SK-N-SH treated with all-trans-retinoic acid at 6 μM for 48 hours (cell line): ENCODE data around the gene KCNJ16.
A peak's percentile ranks its signal among the peaks of the same experiment; 100 is the strongest.

Source experiments
- ATAC-seq: fragments of 200-7000 bp; cut with Tn5 transposase; 3 replicates; pipeline ENCODE4 v1.9.1; 2020; ENCODE audit warnings: mild to moderate bottlenecking, moderate library complexity
- ARNTL ChIP-seq: fragments of 450-650 bp; formaldehyde crosslinking; IDR thresholded peaks from 2 replicates; pipeline ENCODE4 v1.5.0; 2020; ENCODE audit warnings: low read depth, mild to moderate bottlenecking, moderate library complexity, borderline replicate concordance
- CREB5 ChIP-seq: fragments of 250-450 bp; sonication (Bioruptor Pico); IDR thresholded peaks from 2 replicates; pipeline ENCODE4 v1.5.1; 2020; ENCODE audit warnings: low read depth, mild to moderate bottlenecking, moderate library complexity
- CSDC2 ChIP-seq: fragments of 250-450 bp; sonication (Bioruptor Pico); IDR thresholded peaks from 2 replicates; pipeline ENCODE4 v1.5.0; 2020; ENCODE audit warnings: mild to moderate bottlenecking, moderate library complexity
- ESRRG ChIP-seq: fragments of 250-450 bp; sonication (Bioruptor Pico); IDR thresholded peaks from 2 replicates; pipeline ENCODE4 v1.6.1; 2021; ENCODE audit warnings: mild to moderate bottlenecking
- GLIS3 ChIP-seq: fragments of 250-450 bp; sonication (Bioruptor Pico); IDR thresholded peaks from 2 replicates; pipeline ENCODE4 v1.5.0; 2020; ENCODE audit warnings: mild to moderate bottlenecking, moderate library complexity
- OSR1 ChIP-seq: fragments of 250-450 bp; sonication (Bioruptor Pico); IDR thresholded peaks from 2 replicates; pipeline ENCODE4 v1.8.0; 2022; ENCODE audit warnings: moderate library complexity, mild to moderate bottlenecking, inconsistent platforms
- PPARA ChIP-seq: fragments of 250-450 bp; sonication (Bioruptor Pico); IDR thresholded peaks from 2 replicates; pipeline ENCODE4 v1.5.0; 2020; ENCODE audit warnings: mild to moderate bottlenecking, borderline replicate concordance
- SNAI2 ChIP-seq: fragments of 250-450 bp; sonication (Bioruptor Pico); IDR thresholded peaks from 2 replicates; pipeline ENCODE4 v1.5.0; 2020; ENCODE audit warnings: mild to moderate bottlenecking, moderate library complexity
- TCF4 ChIP-seq: fragments of 250-450 bp; sonication (Bioruptor Pico); IDR thresholded peaks from 2 replicates; pipeline ENCODE4 v1.8.0; 2021; ENCODE audit warnings: mild to moderate bottlenecking, moderate library complexity, borderline replicate concordance
- TOX ChIP-seq: fragments of 250-450 bp; sonication (Bioruptor Pico); IDR thresholded peaks from 2 replicates; pipeline ENCODE4 v1.8.0; 2021; ENCODE audit warnings: mild to moderate bottlenecking, moderate library complexity, borderline replicate concordance
- TSHZ2 ChIP-seq: fragments of 250-450 bp; sonication (Bioruptor Pico); IDR thresholded peaks from 2 replicates; pipeline ENCODE4 v1.5.0; 2020; ENCODE audit warnings: mild to moderate bottlenecking, moderate library complexity
- ZC3H10 ChIP-seq: fragments of 250-450 bp; sonication (Bioruptor Pico); IDR thresholded peaks from 2 replicates; pipeline ENCODE4 v1.5.1; 2021; ENCODE audit warnings: mild to moderate bottlenecking, moderate library complexity
- ZNF565 ChIP-seq: fragments of 450-650 bp; formaldehyde crosslinking; conservative IDR thresholded peaks from 2 replicates; pipeline ENCODE4 v1.5.0; 2020; ENCODE audit warnings: low read depth, mild to moderate bottlenecking, moderate library complexity
- ZNF70 ChIP-seq: fragments of 450-650 bp; formaldehyde crosslinking; IDR thresholded peaks from 2 replicates; pipeline ENCODE4 v1.5.0; 2020; ENCODE audit warnings: mild to moderate bottlenecking, moderate library complexity
- ZNF8 ChIP-seq: fragments of 450-650 bp; formaldehyde crosslinking; IDR thresholded peaks from 2 replicates; pipeline ENCODE4 v1.5.0; 2020; ENCODE audit warnings: mild to moderate bottlenecking, moderate library complexity
- TF ChIP-seq, protein P1 (sequence below): fragments of 250-450 bp; sonication (Bioruptor Pico); IDR thresholded peaks from 2 replicates; pipeline ENCODE4 v1.8.0; 2021; ENCODE audit warnings: low read depth, mild to moderate bottlenecking, moderate library complexity, borderline replicate concordance
- TF ChIP-seq, protein P2 (sequence below): fragments of 250-450 bp; sonication (Bioruptor Pico); IDR thresholded peaks from 2 replicates; pipeline ENCODE4 v1.8.0; 2020; ENCODE audit warnings: mild to moderate bottlenecking, moderate library complexity, borderline replicate concordance
- TF ChIP-seq, protein P3 (sequence below): fragments of 250-450 bp; sonication (Bioruptor Pico); IDR thresholded peaks from 2 replicates; pipeline ENCODE4 v1.5.1; 2021; ENCODE audit warnings: mild to moderate bottlenecking, moderate library complexity

Gene KCNJ16

GRCh38 chr17:70184207-70184606, 109.2 kb downstream of the KCNJ16 start:
- no peak for ATAC-seq
- TF ChIP-seq SNAI2 (CRISPR knock-in tag) (no peak), TSHZ2 (CRISPR knock-in tag) (no peak), CREB5 (CRISPR knock-in tag) (no peak), ARNTL (CRISPR knock-in tag) (no peak), PPARA (no peak), TCF4 (no peak), GLIS3 (CRISPR knock-in tag) (no peak), OSR1 (no peak), ZNF70 (CRISPR knock-in tag) (no peak), CSDC2 (CRISPR knock-in tag) (no peak), TOX (CRISPR knock-in tag) (no peak), ZC3H10 (CRISPR knock-in tag) (no peak), ZNF565 (CRISPR knock-in tag) (no peak)
- TF ChIP-seq, protein P1, sequence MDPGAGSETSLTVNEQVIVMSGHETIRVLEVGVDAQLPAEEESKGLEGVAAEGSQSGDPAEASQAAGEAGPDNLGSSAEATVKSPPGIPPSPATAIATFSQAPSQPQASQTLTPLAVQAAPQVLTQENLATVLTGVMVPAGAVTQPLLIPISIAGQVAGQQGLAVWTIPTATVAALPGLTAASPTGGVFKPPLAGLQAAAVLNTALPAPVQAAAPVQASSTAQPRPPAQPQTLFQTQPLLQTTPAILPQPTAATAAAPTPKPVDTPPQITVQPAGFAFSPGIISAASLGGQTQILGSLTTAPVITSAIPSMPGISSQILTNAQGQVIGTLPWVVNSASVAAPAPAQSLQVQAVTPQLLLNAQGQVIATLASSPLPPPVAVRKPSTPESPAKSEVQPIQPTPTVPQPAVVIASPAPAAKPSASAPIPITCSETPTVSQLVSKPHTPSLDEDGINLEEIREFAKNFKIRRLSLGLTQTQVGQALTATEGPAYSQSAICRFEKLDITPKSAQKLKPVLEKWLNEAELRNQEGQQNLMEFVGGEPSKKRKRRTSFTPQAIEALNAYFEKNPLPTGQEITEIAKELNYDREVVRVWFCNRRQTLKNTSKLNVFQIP (CRISPR knock-in tag): no peak
- TF ChIP-seq, protein P2, sequence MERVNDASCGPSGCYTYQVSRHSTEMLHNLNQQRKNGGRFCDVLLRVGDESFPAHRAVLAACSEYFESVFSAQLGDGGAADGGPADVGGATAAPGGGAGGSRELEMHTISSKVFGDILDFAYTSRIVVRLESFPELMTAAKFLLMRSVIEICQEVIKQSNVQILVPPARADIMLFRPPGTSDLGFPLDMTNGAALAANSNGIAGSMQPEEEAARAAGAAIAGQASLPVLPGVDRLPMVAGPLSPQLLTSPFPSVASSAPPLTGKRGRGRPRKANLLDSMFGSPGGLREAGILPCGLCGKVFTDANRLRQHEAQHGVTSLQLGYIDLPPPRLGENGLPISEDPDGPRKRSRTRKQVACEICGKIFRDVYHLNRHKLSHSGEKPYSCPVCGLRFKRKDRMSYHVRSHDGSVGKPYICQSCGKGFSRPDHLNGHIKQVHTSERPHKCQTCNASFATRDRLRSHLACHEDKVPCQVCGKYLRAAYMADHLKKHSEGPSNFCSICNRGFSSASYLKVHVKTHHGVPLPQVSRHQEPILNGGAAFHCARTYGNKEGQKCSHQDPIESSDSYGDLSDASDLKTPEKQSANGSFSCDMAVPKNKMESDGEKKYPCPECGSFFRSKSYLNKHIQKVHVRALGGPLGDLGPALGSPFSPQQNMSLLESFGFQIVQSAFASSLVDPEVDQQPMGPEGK: no peak
- TF ChIP-seq, protein P3, sequence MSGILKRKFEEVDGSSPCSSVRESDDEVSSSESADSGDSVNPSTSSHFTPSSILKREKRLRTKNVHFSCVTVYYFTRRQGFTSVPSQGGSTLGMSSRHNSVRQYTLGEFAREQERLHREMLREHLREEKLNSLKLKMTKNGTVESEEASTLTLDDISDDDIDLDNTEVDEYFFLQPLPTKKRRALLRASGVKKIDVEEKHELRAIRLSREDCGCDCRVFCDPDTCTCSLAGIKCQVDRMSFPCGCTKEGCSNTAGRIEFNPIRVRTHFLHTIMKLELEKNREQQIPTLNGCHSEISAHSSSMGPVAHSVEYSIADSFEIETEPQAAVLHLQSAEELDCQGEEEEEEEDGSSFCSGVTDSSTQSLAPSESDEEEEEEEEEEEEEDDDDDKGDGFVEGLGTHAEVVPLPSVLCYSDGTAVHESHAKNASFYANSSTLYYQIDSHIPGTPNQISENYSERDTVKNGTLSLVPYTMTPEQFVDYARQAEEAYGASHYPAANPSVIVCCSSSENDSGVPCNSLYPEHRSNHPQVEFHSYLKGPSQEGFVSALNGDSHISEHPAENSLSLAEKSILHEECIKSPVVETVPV (CRISPR knock-in tag): no peak

GRCh38 chr17:70184770-70185169, 109.7 kb downstream of the KCNJ16 start:
- TF ChIP-seq ESRRG (CRISPR knock-in tag) (no peak), OSR1 (no peak), TSHZ2 (CRISPR knock-in tag) (no peak), ZNF8 (CRISPR knock-in tag) (no peak), GLIS3 (CRISPR knock-in tag) (no peak)
- TF ChIP-seq, protein P3 (CRISPR knock-in tag): no peak
- TF ChIP-seq, protein P1 (CRISPR knock-in tag): peak; percentile 78; the same call in 1 of the 2 replicates
- peak; percentile 82 for ATAC-seq
